ENCODE results near the gene CFAP70. TPM values are rescaled to one million over a fixed set of nuclear protein-coding genes. Genes with fewer than 3 reads are reported as not detected.
"Not testable (repeated sequence)": the region's sequence is repeated elsewhere in the genome, so short reads cannot be mapped to it uniquely, and the experiment has no call there.

CFAP70 gene
- polyA plus RNA-seq, 4 donors = 0.45 to 6.7 (median 0.45) TPM; not detected in 1

- WGBS, 3 donors = 98 to 99% (median 98%) methylated on average over 6 of the region's 6 CpGs
- Histone ChIP-seq H3K4me3 (ENCODE audit: low read depth in 1 of 3, low read length in 3 of 3) (no peak overlapping the region), H3K27ac (ENCODE audit: low read depth in 1 of 3, low read length in 2 of 3) (no peak overlapping the region), H3K27me3 (ENCODE audit: control insufficient read depth in 3 of 3, insufficient read depth in 3 of 3, low read length in 3 of 3) (no peaks in the 10 kb centered on the region), H3K9me3 (ENCODE audit: control insufficient read depth in 2 of 2, insufficient read depth in 1 of 2, low read depth in 1 of 2, low read length in 1 of 2) (peaks cover 0 to 4% of the 10 kb centered on the region in 2 donors), H3K4me1 (ENCODE audit: control insufficient read depth in 3 of 3, insufficient read depth in 2 of 3, low read depth in 1 of 3, low read length in 2 of 3) (no peaks in the 10 kb centered on the region), H3K36me3 (ENCODE audit: control insufficient read depth in 3 of 3, insufficient read depth in 2 of 3, low read depth in 1 of 3, low read length in 3 of 3) (peaks cover 8 to 19% (median 14%) of the 10 kb centered on the region in 3 donors)
- FAIRE-seq = no peak
- DNase-seq = no peak
Measured at GRCh38 chr10:73398024-73398423, 39.4 kb upstream of the CFAP70 start.

- FAIRE-seq; H3K9me3 ChIP-seq (ENCODE audit: control insufficient read depth in 2 of 2, insufficient read depth in 1 of 2, low read depth in 1 of 2, low read length in 1 of 2); DNase-seq; H3K27me3 ChIP-seq (ENCODE audit: control insufficient read depth in 3 of 3, insufficient read depth in 3 of 3, low read length in 3 of 3); H3K27ac ChIP-seq (ENCODE audit: low read depth in 1 of 3, low read length in 2 of 3); H3K4me3 ChIP-seq (ENCODE audit: low read depth in 1 of 3, low read length in 3 of 3); H3K4me1 ChIP-seq (ENCODE audit: control insufficient read depth in 3 of 3, insufficient read depth in 2 of 3, low read depth in 1 of 3, low read length in 2 of 3): not testable (repeated sequence)
- peaks cover 11 to 28% (median 15%) of the 10 kb centered on the region in 3 donors for H3K36me3 ChIP-seq (ENCODE audit: control insufficient read depth in 3 of 3, insufficient read depth in 2 of 3, low read depth in 1 of 3, low read length in 3 of 3)
- 97 to 100% (median 98%) methylated on average over 3 of the region's 4 CpGs for WGBS, 3 donors
Measured at GRCh38 chr10:73394325-73394724, 35.7 kb upstream of the CFAP70 start.

- H3K4me3 ChIP-seq (ENCODE audit: low read depth in 1 of 3, low read length in 3 of 3) = no peak overlapping the region
- no peak overlapping the region for H3K27ac ChIP-seq (ENCODE audit: low read depth in 1 of 3, low read length in 2 of 3)
- DNase-seq = no peak
- H3K27me3 ChIP-seq (ENCODE audit: control insufficient read depth in 3 of 3, insufficient read depth in 3 of 3, low read length in 3 of 3) = no peaks in the 10 kb centered on the region
- H3K9me3 ChIP-seq (ENCODE audit: control insufficient read depth in 2 of 2, insufficient read depth in 1 of 2, low read depth in 1 of 2, low read length in 1 of 2) = no peaks in the 10 kb centered on the region
- peaks cover 15 to 40% (median 15%) of the 10 kb centered on the region in 3 donors for H3K36me3 ChIP-seq (ENCODE audit: control insufficient read depth in 3 of 3, insufficient read depth in 2 of 3, low read depth in 1 of 3, low read length in 3 of 3)
- WGBS, 3 donors = 92 to 94% (median 94%) methylated on average over 4 of the region's 4 CpGs
- no peak for FAIRE-seq
- no peaks in the 10 kb centered on the region for H3K4me1 ChIP-seq (ENCODE audit: control insufficient read depth in 3 of 3, insufficient read depth in 2 of 3, low read depth in 1 of 3, low read length in 2 of 3)
Measured at GRCh38 chr10:73388228-73388627, 29.6 kb upstream of the CFAP70 start.

- FAIRE-seq = no peak
- Histone ChIP-seq H3K36me3 (ENCODE audit: control insufficient read depth in 3 of 3, insufficient read depth in 2 of 3, low read depth in 1 of 3, low read length in 3 of 3) (peaks cover 15 to 47% (median 15%) of the 10 kb centered on the region in 3 donors), H3K4me1 (ENCODE audit: control insufficient read depth in 3 of 3, insufficient read depth in 2 of 3, low read depth in 1 of 3, low read length in 2 of 3) (no peaks in the 10 kb centered on the region), H3K27me3 (ENCODE audit: control insufficient read depth in 3 of 3, insufficient read depth in 3 of 3, low read length in 3 of 3) (no peaks in the 10 kb centered on the region), H3K9me3 (ENCODE audit: control insufficient read depth in 2 of 2, insufficient read depth in 1 of 2, low read depth in 1 of 2, low read length in 1 of 2) (no peaks in the 10 kb centered on the region), H3K4me3 (ENCODE audit: low read depth in 1 of 3, low read length in 3 of 3) (no peak overlapping the region), H3K27ac (ENCODE audit: low read depth in 1 of 3, low read length in 2 of 3) (no peak overlapping the region)
- DNase-seq = peak in 1 of 2 donors; percentile 2
- 91 to 94% (median 94%) methylated on average over 7 of the region's 7 CpGs for WGBS, 3 donors
Measured at GRCh38 chr10:73386583-73386982, 27.9 kb upstream of the CFAP70 start.

- DNase-seq (no peak), FAIRE-seq (no peak)
- Histone ChIP-seq H3K27ac (ENCODE audit: low read depth in 1 of 3, low read length in 2 of 3) (no peak overlapping the region), H3K9me3 (ENCODE audit: control insufficient read depth in 2 of 2, insufficient read depth in 1 of 2, low read depth in 1 of 2, low read length in 1 of 2) (no peaks in the 10 kb centered on the region), H3K4me3 (ENCODE audit: low read depth in 1 of 3, low read length in 3 of 3) (no peak overlapping the region), H3K27me3 (ENCODE audit: control insufficient read depth in 3 of 3, insufficient read depth in 3 of 3, low read length in 3 of 3) (no peaks in the 10 kb centered on the region), H3K36me3 (ENCODE audit: control insufficient read depth in 3 of 3, insufficient read depth in 2 of 3, low read depth in 1 of 3, low read length in 3 of 3) (peaks cover 15 to 37% (median 23%) of the 10 kb centered on the region in 3 donors), H3K4me1 (ENCODE audit: control insufficient read depth in 3 of 3, insufficient read depth in 2 of 3, low read depth in 1 of 3, low read length in 2 of 3) (no peaks in the 10 kb centered on the region)
- WGBS, 3 donors = 65 to 74% (median 70%) methylated on average over 1 of the region's 1 CpG
Measured at GRCh38 chr10:73379064-73379748, 20.5 kb upstream of the CFAP70 start.

GRCh38 chr10:73376679-73377078, 18.0 kb upstream of the CFAP70 start:
- no peak for DNase-seq
- H3K27me3 ChIP-seq (ENCODE audit: control insufficient read depth in 3 of 3, insufficient read depth in 3 of 3, low read length in 3 of 3) = no peaks in the 10 kb centered on the region
- no peaks in the 10 kb centered on the region for H3K4me1 ChIP-seq (ENCODE audit: control insufficient read depth in 3 of 3, insufficient read depth in 2 of 3, low read depth in 1 of 3, low read length in 2 of 3)
- peaks cover 18 to 31% (median 23%) of the 10 kb centered on the region in 3 donors for H3K36me3 ChIP-seq (ENCODE audit: control insufficient read depth in 3 of 3, insufficient read depth in 2 of 3, low read depth in 1 of 3, low read length in 3 of 3)
- no peak overlapping the region for H3K4me3 ChIP-seq (ENCODE audit: low read depth in 1 of 3, low read length in 3 of 3)
- H3K9me3 ChIP-seq (ENCODE audit: control insufficient read depth in 2 of 2, insufficient read depth in 1 of 2, low read depth in 1 of 2, low read length in 1 of 2) = no peaks in the 10 kb centered on the region
- H3K27ac ChIP-seq (ENCODE audit: low read depth in 1 of 3, low read length in 2 of 3) = no peak overlapping the region
- WGBS, 3 donors = 69 to 93% (median 91%) methylated on average over 3 of the region's 3 CpGs
- FAIRE-seq = no peak

- Histone ChIP-seq H3K36me3 (ENCODE audit: control insufficient read depth in 3 of 3, insufficient read depth in 2 of 3, low read depth in 1 of 3, low read length in 3 of 3) (peaks cover under 1 to 32% (median 2%) of the 10 kb centered on the region in 3 donors), H3K4me1 (ENCODE audit: control insufficient read depth in 3 of 3, insufficient read depth in 2 of 3, low read depth in 1 of 3, low read length in 2 of 3) (no peaks in the 10 kb centered on the region), H3K27me3 (ENCODE audit: control insufficient read depth in 3 of 3, insufficient read depth in 3 of 3, low read length in 3 of 3) (no peaks in the 10 kb centered on the region), H3K4me3 (ENCODE audit: low read depth in 1 of 3, low read length in 3 of 3) (no peak overlapping the region), H3K27ac (ENCODE audit: low read depth in 1 of 3, low read length in 2 of 3) (no peak overlapping the region), H3K9me3 (ENCODE audit: control insufficient read depth in 2 of 2, insufficient read depth in 1 of 2, low read depth in 1 of 2, low read length in 1 of 2) (no peaks in the 10 kb centered on the region)
- WGBS, 3 donors = 86 to 98% (median 91%) methylated on average over 4 of the region's 4 CpGs
- no peak for DNase-seq
- no peak for FAIRE-seq
Measured at GRCh38 chr10:73368238-73368637, 9.6 kb upstream of the CFAP70 start.

GRCh38 chr10:73366381-73367298, 8.0 kb upstream of the CFAP70 start:
- Histone ChIP-seq H3K36me3 (ENCODE audit: control insufficient read depth in 3 of 3, insufficient read depth in 2 of 3, low read depth in 1 of 3, low read length in 3 of 3) (peaks cover 0 to 27% (median 2%) of the 10 kb centered on the region in 3 donors), H3K27ac (ENCODE audit: low read depth in 1 of 3, low read length in 2 of 3) (no peak overlapping the region), H3K27me3 (ENCODE audit: control insufficient read depth in 3 of 3, insufficient read depth in 3 of 3, low read length in 3 of 3) (no peaks in the 10 kb centered on the region), H3K4me3 (ENCODE audit: low read depth in 1 of 3, low read length in 3 of 3) (no peak overlapping the region), H3K4me1 (ENCODE audit: control insufficient read depth in 3 of 3, insufficient read depth in 2 of 3, low read depth in 1 of 3, low read length in 2 of 3) (no peaks in the 10 kb centered on the region), H3K9me3 (ENCODE audit: control insufficient read depth in 2 of 2, insufficient read depth in 1 of 2, low read depth in 1 of 2, low read length in 1 of 2) (no peaks in the 10 kb centered on the region)
- DNase-seq = no peak
- WGBS, 3 donors = 87 to 93% (median 90%) methylated on average over 6 of the region's 6 CpGs
- FAIRE-seq = no peak

Data from small intestine (tissue), 7 donors.